NCI-H524 (cell line): ENCODE data around the gene PTPN3.

ENCODE experiments used
- DNase-seq, 2 experiments: peaks; one replicate each; lab custom pipeline; 2025; lab: John Stamatoyannopoulos, UW

PTPN3 gene

DNA sequence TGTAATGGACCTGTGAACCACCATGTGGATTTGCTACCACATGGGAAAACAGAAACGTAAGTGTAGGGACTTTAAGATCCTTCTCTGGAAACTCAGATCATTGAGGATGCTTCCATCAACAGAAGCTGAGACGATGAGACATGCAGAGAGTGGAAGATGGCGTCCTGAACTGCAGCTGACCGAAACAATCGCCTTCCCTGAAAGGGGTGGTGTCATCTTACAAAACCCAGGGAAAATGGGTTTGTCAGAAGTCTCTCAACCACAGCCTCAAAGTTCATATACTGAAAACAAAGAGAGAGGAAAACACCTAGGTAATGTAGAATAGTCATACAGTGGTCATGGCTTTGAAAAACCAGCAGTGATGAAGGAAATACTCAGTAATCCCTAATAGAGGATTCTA lies 6.6 kb upstream of the PTPN3 start:
- DNase-seq, result no peak

DNA sequence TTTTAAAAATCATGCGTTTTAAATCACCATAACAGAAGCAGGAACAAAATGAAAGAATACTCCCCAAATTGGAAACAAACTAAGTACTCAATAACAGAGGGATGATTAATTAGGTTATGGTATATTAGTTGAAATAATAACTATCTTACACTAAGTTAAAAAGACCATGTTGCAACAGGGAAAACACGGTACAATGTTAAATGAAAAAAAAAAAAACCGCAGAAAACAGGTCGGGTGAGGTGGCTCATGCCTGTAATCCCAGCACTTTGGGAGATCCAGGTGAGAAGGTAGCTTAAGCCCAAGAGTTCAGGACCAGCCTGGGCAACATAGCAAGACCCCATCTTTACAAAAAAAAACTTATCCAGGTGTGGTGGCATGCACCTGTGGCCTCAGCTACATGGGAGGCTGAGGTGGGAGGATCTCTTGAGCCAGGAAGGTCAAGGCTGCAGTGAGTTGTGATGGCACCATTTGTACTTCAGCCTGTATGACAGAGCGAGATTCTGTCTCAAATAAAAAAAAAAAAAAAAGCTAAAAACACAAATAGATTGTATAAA lies 2.4 kb upstream of the PTPN3 start:
- DNase-seq, result no peak

DNA sequence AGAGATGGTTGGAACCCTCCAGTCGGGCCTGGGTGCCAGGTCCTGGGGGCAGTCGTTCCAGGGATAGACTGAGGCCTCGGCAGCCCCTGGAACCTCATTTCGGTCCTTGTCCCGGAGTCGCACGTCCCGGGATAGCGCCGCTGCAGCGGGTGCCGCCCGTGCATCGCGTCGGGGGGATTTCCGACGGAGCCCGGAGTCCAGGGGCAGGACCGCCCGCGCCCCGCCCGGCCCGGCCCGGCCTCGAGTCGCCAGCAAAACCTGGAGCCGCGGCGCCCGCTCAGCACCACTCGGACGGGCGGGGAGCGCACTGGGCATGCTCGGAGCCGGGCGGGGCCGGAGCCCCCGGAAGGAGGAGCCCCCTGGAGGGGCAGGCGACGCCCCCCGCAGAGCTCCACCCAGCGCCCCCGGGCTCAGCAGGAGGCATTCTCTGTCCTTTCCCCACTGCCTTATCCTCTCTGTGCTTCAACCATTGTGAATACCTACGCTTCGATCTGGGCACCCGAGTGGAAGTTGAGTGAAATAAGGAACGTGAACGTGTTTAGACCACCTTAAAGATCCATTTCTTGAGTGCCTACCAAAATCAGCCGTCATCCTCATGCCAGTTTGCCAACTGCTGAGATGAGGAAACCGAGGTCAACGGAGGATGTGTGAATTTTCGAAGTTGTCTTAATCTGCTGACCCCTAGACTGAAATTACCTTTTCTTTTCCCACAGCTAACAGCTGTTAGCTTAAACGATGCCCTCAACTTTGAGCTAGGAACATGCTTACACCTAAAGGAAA lies 1.7 kb upstream of the PTPN3 start:
- DNase-seq, result peak; percentile 37 to 77

DNA sequence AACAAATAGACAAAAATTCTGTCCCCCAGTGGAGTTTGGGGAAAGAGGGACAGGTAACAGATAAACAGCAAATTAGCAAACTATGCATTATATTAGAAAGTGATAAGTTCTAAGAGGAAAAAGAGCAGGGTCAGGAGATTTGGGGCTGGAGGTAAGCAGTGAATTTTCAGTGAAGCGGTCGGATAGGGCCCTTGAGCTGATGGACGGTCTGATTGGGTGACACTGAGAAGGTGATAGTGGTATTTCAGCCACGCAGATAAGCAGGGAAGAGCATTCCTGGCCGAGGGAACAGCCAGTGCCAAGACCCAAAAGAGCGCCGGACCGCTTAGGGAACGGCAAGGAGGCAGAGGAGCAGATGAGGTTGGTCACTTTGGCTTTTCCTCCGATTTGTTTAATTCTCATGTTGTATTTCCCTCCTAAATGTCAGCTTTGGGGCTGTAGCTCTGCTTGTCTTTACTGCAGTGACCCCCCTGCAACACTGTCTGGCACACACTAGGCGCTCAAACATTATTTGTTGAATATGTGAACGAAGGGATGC lies 1.1 kb upstream of the PTPN3 start:
- no peak for DNase-seq

DNA sequence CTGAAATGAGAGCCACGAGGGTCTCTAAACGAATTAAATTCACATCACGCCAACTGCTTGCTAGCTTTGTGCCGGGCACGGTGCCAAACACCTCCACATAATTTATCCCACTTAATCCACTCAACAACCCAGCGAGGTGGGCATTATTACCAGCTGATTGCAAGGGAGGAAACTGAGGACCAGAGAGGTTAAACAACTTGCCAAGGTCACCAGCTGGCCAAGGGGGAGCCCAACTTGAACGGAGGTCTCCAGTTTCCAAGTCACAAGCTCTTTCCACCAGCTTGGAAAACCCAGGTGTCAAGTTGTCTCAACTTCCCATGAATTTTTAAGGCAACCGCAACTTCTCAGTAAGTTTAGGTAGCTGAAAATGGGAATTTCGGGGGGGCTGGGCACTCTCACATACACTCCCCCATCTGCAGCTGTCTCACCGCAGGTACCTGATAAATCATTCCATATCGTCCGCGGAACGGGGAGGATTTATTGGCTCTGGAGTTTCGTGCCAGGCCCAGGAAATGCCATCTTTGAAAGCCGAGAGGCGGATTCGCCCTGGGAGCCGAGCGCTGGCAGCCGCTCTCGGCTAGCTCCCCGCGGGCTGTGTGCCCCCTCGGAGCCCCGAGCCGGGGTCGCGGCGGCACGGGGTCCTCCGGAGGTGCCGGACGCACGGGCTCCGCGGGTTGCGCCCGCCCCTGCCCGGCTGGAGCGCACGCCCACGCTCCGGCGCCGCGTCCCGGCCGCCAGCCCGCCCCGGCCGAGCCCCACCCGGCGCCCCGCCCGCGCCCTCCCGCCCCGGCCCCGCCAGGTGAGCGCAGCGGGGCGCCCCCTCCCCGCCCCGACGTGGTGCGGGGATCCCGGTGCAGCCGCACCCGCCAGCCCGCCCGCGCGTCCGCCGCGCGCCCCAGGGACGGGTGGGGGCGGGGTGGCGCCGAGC lies 617 bp downstream of the PTPN3 start:
- peak; percentile 82 to 90 for DNase-seq

DNA sequence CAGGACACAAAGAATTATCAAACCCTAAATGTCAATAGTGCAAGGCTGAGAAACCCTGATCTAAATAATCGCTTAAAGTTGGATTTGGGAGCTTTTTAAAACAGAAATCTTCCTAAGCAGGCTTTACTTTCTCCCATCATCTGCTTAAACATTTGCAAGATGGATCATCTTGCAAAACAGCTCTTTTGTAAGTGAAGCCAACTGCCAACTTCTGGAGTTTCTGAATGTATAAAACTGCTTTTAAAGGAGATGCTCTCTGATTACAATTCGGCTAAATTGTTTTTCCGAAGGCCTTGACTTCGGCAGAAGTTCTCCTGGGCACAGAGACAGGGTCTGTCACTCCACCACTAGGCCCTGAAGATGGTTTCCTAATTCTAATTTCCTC lies 1.3 kb downstream of the PTPN3 start:
- DNase-seq, result no peak

DNA sequence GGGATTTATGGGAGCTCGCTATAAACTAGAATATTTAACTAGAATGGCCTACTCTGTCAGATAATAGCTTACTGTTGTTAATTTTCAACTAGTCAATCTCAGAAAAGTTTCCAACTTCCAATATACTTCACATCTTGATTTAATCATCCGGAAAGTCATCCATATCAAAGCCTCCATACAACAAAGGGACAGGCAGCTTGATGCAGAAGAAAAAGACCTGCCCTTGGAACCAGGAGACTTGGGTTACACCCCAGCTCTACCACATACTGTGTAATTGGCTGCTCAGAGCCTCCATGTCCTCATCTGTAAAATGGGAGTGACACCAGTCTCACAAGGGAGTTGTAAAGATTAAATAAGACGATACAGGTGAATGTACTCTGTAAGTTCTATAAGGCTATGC lies 1.9 kb downstream of the PTPN3 start:
- no peak for DNase-seq

DNA sequence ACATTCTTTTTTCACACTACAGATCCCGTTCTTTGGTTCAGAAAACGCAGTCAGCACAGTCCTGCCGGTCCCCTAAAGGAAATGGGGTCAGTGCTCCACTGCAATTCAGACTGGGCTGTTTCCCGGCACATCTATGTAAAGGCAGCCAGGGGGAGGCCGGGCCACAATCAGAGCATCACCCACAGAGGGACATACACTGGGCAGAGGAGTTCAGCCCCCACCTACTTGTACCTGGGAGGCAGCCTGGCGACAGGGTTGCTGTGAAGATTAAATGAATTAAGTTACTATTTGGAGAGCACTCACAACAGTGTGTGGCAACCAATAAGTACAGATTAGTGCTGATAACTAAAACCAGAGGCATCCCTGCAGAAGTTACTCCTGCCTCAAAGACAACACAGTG lies 4.5 kb downstream of the PTPN3 start:
- DNase-seq, result peak in 1 of 2 experiments; percentile 14

DNA sequence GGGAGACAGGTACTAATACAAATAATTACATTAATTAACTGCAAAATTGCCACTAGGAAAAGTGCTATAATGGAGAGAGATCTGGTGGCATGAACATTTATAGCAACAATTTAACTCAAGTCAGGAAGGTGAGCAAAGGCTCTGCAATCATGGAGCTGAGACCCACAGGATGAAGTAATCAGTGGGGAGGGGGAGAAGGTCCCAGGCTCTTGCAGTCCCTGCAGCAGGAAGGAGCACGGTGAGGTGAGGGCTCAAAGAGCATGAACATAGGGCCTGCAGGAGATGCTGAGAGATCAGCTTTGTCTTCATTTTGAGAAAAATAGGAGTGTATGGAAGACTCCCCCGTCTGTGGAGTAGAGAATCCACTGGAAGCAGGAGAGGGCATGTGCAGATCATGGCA lies 6.5 kb downstream of the PTPN3 start:
- DNase-seq, result no peak

DNA sequence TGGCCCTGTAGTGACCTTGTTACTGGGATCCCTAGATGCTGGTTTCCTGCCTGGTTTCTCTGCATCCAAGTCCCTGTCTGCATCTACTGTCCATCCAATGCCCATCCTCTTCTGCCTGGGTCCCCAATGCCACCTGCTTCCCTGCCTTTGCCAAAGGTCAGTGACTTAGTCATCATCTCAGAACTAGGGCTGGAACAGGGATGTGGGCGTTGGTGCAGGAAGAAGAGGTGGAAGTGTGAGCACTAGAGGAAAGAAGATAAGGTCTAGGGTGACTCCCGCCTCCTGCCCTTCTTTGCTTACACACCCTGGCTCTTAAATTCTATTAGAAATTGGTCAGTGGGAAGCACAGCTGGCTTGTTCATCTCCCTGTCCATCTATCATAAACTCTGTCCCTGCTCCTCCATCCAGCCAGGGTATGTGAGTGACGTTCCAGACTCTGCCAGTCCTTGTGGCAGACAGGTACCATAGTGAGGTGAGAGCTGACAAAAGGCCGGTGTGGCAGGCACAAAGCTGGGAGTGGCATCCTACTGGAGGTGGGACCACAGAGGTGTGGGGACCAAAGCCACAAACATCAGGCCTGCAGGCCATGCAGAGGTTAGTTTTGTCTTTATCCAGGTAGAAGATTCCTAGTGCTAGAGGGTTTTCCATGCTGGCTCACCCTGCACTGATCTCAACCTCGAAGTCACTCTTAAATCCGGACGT lies 9.2 kb downstream of the PTPN3 start:
- DNase-seq, result no peak

DNA sequence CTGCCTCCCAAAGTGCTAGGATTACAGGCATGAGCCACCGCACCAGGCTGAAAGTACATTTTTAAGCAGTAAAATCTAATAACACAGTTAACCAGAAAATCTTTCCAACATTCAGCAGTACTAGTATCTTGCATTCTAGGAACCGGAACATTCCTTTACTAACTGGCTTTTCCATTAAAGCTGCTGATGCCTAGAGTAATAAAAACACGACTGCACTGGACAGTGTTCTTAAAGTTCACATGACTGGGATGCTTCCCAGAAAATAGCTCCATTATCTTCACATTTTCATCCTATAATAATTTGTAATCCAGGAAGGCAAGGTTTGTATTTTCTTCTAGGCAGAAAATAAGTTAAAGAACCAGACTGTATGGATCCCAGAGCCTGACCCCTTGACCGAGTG lies 9.8 kb downstream of the PTPN3 start:
- DNase-seq, result no peak

DNA sequence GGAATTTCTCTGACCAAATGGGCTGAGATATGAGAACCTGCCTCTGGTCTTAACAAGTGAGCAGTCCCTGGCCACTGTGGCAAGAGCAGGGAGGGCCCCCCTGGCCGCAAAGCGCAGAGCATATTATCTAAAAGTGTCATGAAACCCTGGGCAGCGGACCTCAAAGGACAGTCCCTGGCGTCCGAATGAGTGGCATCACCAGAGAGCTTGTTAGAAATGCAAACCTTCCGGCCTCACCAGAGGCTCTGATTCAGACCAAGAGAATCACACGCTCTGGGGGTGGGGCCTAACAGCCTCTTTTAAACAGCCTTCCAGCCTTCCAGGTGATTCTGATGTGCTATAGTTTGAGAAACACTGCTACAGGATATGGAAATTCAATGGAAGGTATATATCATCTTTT lies 10.9 kb downstream of the PTPN3 start:
- no peak for DNase-seq

DNA sequence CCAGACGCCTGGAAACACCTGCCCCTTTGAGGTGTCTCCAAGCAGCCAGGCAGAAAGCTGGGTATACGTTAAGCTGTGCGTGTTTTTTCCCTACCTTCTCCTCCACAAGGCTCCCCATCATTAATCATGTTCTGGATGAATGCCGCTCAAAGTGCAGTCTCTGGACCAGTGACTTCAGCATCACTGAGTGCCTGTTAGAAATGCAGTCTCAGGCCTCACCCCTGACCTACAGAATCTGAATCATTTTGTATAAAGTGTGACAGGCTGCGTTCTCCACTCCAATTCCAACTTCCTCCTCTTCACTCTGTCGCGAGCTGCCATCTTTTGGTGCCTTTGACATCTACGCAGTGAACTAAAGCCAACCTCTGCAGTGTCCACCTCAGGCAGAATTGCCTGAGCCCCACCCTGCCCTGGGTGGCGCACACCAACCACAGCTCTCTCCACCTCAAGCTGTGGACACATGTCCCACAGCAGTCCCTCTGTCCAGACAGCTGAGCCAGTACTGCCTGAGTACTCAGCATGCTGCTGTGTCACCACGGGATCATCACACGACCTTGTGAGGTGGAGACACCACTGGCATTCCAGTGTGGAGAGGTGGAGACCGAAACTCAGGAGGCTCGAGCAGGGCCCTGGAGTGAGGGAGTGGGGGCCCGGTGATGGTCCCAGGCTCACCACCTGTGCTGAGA lies 14.2 kb downstream of the PTPN3 start:
- DNase-seq, result no peak

DNA sequence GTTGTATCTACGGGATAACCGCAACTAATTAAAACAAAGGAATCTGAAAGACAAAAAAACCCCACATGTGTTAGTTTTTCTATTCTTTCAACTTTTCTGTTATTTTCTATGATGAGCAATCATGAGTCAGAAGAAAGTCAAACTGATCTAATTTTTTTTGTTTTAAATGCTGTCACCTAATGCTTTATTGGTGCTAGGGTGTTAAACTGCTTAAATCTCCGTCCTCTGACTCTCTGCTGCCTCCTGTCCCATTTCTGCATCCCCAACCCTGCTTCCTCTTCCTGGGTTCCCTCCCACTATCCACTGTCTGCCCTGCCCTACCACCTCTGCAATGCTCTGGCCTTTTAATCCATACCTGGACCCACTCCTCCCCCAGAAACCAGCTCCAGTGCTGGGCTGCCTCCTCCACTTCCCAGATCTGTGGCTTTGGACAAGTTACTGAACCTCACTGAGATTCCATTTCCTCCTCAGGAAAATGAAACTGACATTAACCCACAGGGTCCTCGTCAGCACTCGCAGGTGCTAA lies 15.7 kb downstream of the PTPN3 start:
- DNase-seq, result no peak

DNA sequence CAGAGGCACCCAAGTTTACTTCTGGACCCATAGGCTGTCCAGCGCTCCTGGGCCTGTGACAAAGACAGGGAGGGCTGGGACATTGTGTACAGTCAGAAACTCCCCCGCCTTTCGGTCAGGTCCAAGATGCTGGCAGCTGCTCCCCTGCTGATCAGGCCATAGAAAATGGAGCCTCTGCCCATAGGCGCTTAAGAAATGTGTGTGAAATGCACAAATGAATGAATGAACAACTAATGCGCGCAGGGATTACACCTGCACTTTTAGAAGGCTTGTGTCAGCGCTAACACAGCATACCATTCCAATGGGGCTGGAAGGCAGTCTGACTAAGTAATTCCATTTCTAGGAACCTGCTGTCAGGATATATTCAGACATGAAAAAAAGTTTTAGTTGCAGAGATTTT lies 16.3 kb downstream of the PTPN3 start:
- DNase-seq, result no peak

DNA sequence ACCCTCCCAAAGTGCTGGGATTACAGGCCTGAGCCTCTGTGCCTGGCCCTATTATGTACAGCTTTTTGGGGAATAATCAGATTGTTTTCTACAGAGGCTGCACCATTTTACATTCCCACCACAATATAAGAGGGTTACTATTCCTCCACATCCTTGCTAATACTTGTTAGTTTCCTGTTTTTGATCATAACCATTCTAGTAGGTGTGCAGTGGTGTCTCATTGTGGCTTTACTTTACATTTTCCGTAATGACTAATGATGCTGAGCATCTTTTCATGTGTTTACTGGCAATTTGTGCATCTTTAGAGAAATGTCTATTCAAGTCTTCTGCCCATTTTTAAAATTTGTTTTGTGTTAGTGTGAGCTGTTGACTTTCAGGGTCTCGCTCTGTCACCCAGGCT lies 18.3 kb downstream of the PTPN3 start:
- DNase-seq, result no peak

DNA sequence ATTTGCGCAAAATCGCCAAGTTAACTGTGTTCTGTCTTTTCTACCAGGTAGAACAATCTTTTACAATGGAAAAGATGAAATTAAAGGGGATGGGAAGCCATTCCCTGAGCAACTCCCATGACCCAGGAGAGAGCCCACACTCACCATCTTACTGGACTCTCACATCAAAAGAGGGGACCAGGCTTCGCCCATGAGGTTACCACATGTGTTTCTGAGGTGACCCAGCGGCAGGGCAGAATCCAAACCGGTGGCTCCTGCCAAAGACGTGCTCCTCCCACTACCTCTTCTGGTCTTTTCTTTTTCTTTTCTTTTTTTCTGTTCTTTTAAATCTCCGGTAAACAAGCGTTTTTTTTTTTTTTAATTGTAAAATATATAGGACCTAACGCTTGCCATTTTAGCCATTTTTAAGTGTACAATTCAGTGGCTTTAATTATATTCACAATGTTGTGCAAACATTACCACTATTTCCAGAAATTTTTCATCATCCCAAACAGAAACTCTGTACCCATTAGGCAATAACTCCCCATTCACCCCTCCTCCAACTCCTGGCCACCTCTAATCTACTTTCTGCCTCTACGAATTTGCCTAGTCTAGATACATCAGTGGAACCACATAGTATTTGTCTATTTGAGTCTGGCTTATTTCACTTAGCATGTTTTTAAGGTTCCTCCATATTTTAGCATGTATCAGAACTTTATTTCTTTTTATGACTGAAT lies 19.3 kb downstream of the PTPN3 start:
- DNase-seq, result no peak

DNA sequence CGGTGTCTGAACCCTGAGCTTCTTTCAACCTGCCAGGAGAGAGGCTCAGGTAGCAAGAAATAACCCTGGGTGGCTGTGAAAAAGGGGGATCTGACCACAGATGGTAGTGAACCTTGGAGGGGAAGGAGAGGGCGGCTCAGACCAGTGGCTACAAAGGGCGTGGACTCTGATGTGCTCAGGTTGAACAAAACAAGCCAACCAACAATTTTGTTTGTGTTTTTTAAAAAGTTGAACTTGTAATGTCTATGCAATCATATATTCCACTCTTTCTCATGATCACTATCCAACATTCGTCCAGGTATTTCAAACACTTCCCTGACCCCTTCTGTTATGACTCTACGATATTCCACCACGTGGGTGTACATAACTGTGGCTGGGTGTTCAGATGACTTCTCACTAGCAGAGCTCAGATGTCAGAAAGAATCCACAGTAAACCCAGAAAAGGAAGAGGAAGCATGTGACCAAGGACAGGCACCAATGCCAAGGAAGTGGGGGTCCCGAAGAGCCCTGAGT lies 20.0 kb downstream of the PTPN3 start:
- no peak for DNase-seq

DNA sequence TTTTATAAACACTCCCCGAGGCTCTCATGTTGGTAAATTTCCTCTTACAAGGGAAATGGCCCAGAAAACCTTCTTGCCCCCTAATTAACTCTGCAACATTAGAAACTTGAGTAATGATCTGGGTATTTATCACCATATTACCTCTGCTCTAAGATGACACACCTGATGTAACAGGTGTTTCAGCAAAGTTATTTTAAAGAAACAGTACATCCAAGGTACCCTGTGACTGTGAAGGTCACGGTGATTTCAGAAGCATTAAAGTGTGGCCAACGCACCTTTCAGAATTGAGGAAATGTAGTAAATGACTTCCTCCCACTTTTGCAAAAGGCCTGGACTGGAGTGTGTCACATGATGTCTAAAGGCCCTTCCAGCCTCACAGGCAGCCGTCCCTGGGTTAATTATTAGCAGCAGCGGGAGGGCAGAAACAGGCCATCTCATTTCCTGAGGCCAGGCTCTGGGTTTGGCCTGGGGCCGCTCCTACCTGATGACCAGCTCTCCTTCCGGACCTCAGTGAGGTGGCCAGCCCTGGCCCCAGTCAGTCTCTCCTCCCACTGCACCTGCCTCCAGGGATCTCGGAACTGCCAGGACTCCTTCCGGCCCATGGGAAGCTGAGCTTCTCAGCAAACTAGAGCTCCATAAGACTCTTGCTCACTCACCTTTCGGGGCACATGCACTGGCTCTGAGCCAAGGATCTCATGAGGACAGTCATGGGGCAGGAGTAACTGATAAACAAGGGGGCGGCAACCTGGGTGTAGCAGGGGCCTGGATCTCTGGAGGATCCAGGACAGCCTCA lies 20.7 kb downstream of the PTPN3 start:
- no peak for DNase-seq
